Glomerular endothelial cell (primary cell): Measurements from ENCODE around the gene KRT17. TPM values are rescaled to one million over a fixed set of nuclear protein-coding genes. Genes with fewer than 3 reads are reported as not detected.
"Not testable (repeated sequence)": the region's sequence is repeated elsewhere in the genome, so short reads cannot be mapped to it uniquely, and the experiment has no call there.

Experiments
- DNase-seq: peaks from one replicate; pipeline ENCODE4 v3.0.0-alpha.2; 2011; ENCODE audit warnings: low read depth, low spot score; ENCODE audit errors: extremely low read depth
- total RNA-seq: library from RNA; depleted of rRNA; stranded (reverse); fragments of >200 nt; gene quantifications from 2 replicates; pipeline ENCODE4 v1.2.3, GENCODE V29; 2015

KRT17 gene
- total RNA-seq, 1 donor from 2014 or later: 2.7 TPM

GRCh38 chr17:41654678-41655607, 30.6 kb upstream of the KRT17 start:
- no peak for DNase-seq

GRCh38 chr17:41653892-41654677, 29.7 kb upstream of the KRT17 start:
- no peak for DNase-seq

DNA sequence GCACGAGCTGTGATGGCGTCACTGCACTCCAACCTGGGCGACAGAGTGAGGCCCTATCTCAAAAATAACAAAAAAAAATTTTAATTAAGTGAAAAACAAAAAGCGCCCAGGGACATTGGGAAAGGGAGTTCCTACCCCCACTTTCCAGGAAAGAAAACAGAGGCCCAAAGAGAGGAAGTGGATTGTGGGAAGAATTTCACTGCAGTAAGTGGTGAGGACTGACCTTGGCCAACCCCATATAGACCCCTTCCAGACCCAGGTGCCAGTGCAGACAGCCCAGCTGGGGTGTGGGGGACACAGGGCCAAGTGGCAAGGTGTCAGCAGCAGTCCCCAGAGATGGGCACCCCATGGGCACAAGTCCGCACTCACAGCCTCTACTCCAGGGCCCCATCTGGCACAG, 29.0 kb upstream of the KRT17 start:
- DNase-seq: no peak

DNA sequence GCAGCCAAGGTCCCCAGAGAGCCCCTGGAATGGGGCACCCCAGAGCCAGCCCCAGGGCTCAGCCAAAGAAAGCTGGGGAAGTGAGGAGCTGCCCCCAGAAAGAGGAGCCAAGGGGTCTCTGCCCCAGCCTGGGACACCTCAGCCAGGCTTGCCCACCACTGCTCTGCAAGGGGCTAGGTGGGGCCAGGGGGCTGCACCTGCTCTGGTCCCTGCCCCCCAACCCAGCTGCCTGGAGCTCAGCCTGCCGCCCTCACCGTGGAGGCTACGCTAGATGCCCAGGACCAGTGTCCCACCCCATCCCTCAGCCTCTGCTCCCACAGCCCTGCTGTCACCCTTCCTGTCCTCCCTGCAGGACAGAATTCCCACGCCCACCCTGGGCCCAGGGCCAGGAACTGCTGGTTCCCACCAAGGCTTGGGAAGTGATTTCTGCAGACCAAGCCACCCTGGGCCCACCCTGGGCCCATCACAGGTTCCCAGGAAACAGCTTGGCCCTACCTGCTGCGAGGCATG, 28.1 kb upstream of the KRT17 start:
- no peak for DNase-seq

DNA sequence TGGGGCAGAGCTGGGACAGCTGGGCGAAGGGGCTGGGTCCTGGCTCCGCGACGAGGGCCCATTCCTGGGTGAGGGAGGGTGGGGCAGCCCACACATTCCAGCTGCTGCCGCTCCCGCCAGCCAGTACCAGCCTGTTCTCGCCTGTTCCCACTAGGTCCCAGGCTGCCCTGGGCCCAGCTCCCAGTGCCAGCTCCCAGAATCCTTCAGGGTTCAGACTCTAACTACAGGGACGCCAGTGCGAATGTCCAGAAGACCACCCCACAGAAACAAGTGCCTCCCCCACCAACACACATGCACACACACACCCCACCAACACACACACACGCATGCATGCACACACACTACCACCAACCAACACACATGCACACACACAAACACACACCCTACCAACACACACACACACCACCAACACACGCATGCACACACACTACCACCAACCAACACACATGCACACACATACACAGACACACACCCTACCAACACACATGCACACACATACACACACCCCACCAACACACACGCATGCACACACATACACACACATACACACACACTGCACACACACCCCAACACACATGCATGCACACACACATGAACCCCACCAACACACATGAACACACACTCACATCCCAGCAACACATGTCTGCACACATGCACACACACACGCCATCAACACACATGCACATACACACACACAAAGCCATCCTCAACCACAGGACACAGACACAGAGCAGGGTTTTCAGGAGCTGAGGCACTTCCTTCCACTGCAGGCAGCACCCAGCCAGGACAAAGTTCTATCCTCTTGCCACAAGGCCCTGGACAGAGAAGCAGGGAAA, 27.5 kb upstream of the KRT17 start:
- no peak for DNase-seq

DNA sequence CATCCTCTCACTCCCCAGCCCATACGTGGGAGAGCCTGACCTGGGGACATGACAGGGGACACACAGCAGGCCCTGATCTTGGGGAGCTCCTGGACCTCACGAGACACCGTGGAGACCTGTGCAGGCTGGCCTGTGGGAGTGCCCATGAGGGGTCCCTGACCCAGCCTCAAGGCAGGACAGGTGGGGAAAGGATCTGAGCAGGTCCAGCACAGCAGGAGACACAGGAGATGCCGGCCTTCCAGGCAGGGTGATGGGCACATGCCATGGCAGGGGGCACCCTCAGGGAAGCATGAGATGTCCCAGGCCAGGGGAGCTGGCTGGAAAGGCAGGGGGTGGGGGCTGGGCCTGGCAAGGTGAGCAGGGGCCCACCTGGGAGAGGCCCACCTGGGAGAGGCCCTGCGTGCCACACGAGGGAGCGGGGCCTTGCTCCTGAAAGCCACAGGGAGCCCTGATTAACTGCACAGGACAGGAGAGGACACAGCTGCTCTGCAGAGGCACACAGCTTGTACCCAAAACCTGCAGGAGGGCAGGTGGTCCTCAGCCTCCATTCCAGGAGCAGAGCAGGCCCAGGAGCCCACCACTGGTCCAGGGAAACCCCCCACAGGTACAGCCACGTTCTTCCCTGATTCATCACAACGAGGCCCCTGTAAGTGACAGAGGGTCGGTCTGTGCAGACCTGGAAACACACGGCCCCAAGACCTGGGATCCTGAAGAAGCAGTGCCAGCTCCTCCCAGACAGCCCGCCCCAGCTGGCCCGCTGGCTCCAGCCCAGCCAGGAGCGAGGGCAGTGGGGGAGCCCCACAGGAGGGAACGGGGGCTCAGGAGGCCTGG, 26.6 kb upstream of the KRT17 start:
- DNase-seq: no peak

GRCh38 chr17:41649923-41650519, 25.6 kb upstream of the KRT17 start:
- no peak for DNase-seq

DNA sequence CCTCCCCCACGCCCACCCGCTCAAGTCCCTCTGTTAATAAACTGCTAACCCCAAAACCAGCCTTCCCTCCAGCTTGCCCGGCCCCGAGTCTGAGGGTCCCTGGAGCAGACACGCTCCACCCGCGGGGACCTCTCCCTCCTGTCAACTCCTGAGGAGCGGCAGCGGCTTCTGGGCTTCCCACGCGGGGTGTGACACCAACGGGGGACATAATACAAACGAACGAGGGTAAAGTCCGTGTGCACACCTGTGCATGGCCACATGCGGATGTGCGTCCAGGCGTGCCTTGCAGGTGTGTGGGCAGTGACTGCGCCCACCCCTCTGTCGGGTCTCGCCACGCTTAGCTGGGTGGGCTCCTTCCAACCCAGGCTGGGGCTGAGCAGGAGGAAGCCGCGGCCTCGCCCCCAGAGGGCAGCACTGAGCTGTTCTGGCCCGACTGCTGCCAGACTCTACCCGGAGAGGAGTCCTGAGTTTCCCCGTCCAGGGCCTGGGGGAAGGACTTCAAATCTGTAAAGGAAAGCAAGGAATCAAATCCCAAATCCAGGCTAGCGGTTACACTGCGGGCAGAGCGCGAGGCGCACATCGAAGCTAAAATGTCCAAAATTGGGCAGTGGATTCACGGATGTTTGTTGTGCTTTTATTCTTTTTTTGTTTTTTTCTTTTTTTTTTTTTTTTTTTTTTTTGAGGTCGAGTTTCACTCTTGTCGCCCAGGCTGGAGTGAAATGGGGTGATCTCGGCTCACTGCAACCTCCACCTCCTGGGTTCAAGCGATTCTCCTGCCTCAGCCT, 24.2 kb upstream of the KRT17 start:
- no peak for DNase-seq

DNA sequence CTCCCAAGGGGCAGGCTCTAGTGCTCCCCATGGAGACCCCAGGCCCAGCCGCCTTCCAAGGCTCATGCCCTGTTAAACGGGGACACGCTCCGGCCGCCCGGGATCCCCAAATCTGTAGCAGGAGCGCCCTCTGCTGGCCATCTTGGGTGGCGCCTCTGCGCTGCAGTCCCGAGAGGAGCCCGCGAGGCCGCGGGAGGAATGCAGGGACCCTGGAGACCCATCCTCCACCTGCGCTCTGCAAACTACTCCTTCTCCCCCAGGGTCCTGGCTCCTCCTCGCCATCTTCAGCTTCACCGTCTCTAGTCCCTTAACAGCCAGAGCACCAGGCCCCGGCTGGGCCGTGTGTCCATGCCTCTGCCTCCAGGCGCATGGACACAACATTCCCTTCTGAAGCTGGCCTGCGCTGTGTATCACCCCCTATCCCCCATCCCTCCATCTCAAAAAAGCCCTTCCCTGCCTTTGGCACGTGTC, 23.6 kb upstream of the KRT17 start:
- DNase-seq: no peak

GRCh38 chr17:41647038-41647813, 22.9 kb upstream of the KRT17 start:
- DNase-seq: no peak

DNA sequence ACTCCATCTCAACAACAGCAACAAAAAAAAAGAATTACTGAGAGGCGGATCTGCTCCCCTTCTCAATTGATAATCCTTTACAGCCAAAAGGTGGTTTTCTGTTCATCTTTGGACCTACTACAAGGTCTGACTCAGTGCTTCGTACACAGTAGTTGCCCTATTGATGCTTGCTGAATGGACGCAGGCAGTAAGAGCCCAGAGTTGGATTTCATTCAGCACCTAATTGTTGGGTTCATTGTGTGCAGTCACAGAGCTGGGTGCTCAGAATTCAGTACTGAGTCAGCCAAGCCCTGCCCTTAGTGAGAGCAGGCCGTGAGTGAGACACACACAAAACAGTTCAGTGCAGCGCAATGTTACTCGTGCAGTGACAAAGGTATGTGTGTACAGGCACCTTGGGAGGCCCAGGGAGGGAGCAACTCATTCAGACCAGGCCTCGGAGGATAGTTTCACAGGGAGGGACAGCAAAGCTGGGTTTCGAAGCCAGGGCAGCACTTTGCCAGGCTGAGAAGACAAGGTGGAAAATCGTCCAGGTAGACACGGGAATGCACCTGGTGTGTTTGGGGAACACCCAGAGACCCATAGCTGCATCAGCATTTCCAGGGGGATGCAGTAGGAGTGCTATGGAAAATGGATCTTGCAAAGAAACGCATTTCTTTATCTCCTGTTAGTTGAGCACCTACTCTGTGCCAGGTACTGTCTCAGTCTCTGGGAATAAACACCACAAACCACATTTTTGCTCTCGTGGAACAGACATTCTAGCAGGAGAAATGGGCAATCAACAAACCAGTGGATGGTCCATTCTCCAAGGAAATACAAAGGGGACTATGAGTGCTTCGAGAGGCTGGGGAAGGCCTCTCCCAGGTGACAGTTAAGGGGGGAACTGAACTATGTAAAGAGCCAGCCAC, 18.1 kb upstream of the KRT17 start:
- no peak for DNase-seq

DNA sequence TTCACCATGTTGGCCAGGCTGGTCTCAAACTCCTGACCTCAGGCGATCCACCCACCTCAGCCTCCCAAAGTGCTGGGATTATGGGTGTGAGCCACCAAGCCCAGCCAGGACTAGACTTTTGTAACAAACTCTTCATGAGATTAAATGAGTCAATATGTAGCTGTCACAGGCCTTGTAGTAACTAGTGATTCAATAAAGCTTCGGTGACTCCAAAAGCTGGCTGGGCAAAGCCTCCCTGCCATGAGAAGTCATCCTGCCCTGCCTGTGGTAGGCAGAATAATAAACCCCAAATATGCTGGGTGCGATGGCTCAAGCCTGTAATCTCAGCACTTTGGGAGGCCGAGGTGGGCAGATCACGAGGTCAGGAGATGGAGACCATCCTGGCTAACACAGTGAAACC, 16.2 kb upstream of the KRT17 start:
- DNase-seq: not testable (repeated sequence)

DNA sequence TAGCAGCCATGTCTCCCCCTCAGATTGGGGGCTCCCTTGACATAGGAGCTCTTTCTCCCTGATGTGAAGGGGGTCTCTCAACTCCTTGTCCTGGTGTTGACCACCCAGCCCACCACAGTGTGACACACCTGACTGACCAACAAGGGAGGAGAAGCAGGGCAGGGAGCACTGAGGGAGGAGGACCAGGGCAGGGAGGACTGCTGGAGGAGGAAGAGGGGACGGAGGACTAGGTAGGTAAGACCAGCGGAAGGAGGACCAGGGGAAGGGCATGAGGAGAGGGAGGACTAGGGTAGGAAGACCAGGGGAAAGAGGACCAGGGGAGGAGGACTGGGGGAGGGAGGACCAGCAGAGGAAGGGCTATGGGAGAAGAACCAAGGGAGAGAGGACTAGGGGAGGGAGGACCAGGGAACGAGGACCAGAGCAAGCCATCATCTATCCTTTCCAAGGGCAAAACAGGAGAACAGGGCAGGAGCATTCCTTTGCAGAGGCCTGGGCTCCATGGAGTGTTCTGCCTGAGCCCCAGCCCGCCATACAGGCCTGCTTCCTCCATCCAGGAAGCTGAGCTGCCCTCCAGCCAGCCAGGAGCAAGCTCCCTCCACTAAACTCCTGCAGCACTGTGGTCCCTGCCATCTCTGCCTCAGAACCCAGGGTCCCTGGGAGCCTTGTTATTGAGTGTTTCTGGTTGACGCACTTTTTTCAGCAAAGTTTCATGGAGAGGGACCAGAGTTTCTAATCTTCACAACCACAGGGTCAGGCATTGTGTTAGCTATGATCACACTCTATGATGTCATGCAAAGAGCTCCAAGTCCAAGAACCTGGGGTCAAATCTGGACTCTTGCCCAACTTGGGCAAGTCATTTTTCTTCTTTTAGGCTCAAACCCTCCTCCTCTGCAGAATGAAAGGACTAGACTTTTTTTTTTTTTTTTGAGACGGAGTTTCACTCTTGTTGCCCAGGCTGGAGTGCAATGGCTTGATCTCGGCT, 15.4 kb upstream of the KRT17 start:
- DNase-seq: no peak

DNA sequence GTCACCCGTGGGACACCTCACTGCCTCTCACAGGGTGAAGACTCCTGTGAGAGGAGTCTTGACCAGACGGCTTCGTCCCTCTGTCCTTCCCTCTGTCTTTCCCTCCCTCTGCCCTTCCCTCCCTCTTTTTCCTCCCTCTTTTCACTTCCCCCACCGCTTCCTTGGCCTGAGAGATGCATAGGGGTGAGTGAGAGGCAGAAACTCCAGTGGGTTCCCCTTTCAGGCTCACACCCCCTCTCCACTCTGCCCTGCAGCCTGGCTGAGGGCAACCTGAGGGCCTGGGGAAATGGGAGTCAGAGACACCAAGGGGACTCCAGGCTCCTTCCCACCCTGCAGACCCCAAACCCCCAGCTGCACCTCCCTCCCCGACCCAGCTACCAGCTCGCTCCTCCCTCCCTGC, 14.6 kb upstream of the KRT17 start:
- DNase-seq: no peak

- no peak for DNase-seq
These were observed 13.8 kb upstream of the KRT17 start for GRCh38 chr17:41638194-41638593.

GRCh38 chr17:41636652-41637051, 12.3 kb upstream of the KRT17 start:
- DNase-seq: no peak
